ENCODE data around the gene PLEKHG2. TPM values are rescaled to one million over a fixed set of nuclear protein-coding genes. Genes with fewer than 3 reads are reported as not detected.
A peak's percentile ranks its signal among the peaks of the same experiment; 100 is the strongest.

The PLEKHG2 gene
- total and polyA plus RNA-seq, 4 donors, result 2.1 to 4.5 (median 3.0) TPM

DNA sequence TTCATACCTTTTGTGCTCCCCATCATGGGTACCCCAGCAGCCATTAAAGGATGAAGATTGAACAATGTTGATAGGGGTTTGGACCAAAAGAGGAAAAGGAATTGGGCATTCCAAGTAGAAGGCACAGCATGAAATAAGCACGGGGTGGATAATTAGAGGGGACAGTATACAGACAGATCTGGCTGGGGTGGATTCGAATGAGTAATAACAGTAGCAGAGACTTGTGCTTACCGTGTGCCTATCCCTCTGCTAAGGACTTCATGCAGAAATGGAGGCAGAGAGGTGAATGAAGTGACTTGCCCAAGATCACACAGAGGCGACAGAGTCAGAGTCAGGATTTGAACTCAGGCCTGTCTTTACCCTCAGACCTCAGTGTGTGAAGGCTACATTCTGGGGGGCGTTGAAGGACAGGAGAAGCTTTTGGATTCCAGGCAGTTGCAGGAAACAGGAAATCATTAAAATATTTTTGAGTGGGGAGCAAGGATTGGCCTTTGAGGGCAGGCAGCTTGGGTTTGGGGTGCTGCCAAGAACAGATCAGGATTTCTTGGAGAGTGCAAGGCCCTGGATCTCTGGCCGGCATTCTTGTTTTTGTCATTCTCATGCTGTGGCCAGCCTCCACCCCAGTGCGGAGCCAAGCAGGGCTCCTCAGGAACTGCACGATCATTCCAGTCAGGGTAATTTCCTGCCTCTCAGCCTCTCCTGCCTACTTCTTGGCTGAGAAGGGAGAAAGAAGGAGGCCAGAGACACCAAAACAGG is 40.2 kb upstream of the PLEKHG2 start:
- 60% methylated on average over 8 of the region's 8 CpGs for WGBS
- H3K9ac ChIP-seq (ENCODE audit: low read depth in 1 of 2, low read length in 2 of 2), result no peak overlapping the region
- TF ChIP-seq ATF3 (IDR thresholded peaks at IDR 0.05) (no peak), NR2F2 (IDR thresholded peaks at IDR 0.05) (peak; percentile 87), RAD21 (IDR thresholded peaks at IDR 0.05) (peak in 1 of 2 donors; percentile 20), HNF4G (IDR thresholded peaks at IDR 0.05) (no peak), RXRA (IDR thresholded peaks at IDR 0.05) (peak; percentile 8 to 42), REST (IDR thresholded peaks at IDR 0.05) (no peak), SP1 (IDR thresholded peaks at IDR 0.05) (no peak), JUND (IDR thresholded peaks at IDR 0.05) (no peak), EGR1 (IDR thresholded peaks at IDR 0.05; ENCODE audit: low read depth in 2 of 2) (no peak), GABPA (IDR thresholded peaks at IDR 0.05 in 1 of 2, conservative IDR thresholded peaks at IDR 0.05 in 1 of 2) (peak; percentile 18 to 37)
- TF ChIP-seq, protein P1, sequence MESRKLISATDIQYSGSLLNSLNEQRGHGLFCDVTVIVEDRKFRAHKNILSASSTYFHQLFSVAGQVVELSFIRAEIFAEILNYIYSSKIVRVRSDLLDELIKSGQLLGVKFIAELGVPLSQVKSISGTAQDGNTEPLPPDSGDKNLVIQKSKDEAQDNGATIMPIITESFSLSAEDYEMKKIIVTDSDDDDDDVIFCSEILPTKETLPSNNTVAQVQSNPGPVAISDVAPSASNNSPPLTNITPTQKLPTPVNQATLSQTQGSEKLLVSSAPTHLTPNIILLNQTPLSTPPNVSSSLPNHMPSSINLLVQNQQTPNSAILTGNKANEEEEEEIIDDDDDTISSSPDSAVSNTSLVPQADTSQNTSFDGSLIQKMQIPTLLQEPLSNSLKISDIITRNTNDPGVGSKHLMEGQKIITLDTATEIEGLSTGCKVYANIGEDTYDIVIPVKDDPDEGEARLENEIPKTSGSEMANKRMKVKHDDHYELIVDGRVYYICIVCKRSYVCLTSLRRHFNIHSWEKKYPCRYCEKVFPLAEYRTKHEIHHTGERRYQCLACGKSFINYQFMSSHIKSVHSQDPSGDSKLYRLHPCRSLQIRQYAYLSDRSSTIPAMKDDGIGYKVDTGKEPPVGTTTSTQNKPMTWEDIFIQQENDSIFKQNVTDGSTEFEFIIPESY (IDR thresholded peaks at IDR 0.05), result no peak
- TF ChIP-seq, protein P2, sequence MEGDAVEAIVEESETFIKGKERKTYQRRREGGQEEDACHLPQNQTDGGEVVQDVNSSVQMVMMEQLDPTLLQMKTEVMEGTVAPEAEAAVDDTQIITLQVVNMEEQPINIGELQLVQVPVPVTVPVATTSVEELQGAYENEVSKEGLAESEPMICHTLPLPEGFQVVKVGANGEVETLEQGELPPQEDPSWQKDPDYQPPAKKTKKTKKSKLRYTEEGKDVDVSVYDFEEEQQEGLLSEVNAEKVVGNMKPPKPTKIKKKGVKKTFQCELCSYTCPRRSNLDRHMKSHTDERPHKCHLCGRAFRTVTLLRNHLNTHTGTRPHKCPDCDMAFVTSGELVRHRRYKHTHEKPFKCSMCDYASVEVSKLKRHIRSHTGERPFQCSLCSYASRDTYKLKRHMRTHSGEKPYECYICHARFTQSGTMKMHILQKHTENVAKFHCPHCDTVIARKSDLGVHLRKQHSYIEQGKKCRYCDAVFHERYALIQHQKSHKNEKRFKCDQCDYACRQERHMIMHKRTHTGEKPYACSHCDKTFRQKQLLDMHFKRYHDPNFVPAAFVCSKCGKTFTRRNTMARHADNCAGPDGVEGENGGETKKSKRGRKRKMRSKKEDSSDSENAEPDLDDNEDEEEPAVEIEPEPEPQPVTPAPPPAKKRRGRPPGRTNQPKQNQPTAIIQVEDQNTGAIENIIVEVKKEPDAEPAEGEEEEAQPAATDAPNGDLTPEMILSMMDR (IDR thresholded peaks at IDR 0.05; ENCODE audit: low read depth, low read length, missing input control), result no peak
- peak overlapping the region; percentile 71 to 86 for H3K27ac ChIP-seq (ENCODE audit: low read depth in 1 of 2, low read length in 2 of 2)
- no peaks in the 10 kb centered on the region for H3K9me3 ChIP-seq (ENCODE audit: control insufficient read depth in 4 of 4, low read length in 3 of 4)
- H3K4me1 ChIP-seq (ENCODE audit: control insufficient read depth in 4 of 4, insufficient read depth in 4 of 4, low read length in 3 of 4), result peaks cover 11 to 45% (median 42%) of the 10 kb centered on the region in 4 donors
- H3K4me3 ChIP-seq (ENCODE audit: low read depth in 1 of 3, low read length in 3 of 3), result no peak overlapping the region
- H3K36me3 ChIP-seq (ENCODE audit: control insufficient read depth in 4 of 4, insufficient read depth in 3 of 4, low read depth in 1 of 4, low read length in 3 of 4), result peaks cover 4 to 38% (median 24%) of the 10 kb centered on the region in 4 donors
- no peaks in the 10 kb centered on the region for H3K27me3 ChIP-seq (ENCODE audit: control insufficient read depth in 4 of 4, insufficient read depth in 4 of 4, low read length in 3 of 4)
- DNase-seq (ENCODE audit: low spot score), result no peak

GRCh38 chr19:39372941-39373340 is 39.5 kb upstream of the PLEKHG2 start:
- no peak overlapping the region for H3K4me3 ChIP-seq (ENCODE audit: low read depth in 1 of 3, low read length in 3 of 3)
- H3K4me1 ChIP-seq (ENCODE audit: control insufficient read depth in 4 of 4, insufficient read depth in 4 of 4, low read length in 3 of 4), result peaks cover 13 to 51% (median 49%) of the 10 kb centered on the region in 4 donors
- TF ChIP-seq REST (IDR thresholded peaks at IDR 0.05) (no peak), GABPA (IDR thresholded peaks at IDR 0.05 in 1 of 2, conservative IDR thresholded peaks at IDR 0.05 in 1 of 2) (no peak), SP1 (IDR thresholded peaks at IDR 0.05) (no peak), FOXA1 (IDR thresholded peaks at IDR 0.05) (no peak), JUND (IDR thresholded peaks at IDR 0.05) (no peak), EGR1 (IDR thresholded peaks at IDR 0.05; ENCODE audit: low read depth in 2 of 2) (no peak), RAD21 (IDR thresholded peaks at IDR 0.05) (no peak), HNF4A (conservative IDR thresholded peaks at IDR 0.05) (no peak), NR2F2 (IDR thresholded peaks at IDR 0.05) (no peak), TAF1 (conservative IDR thresholded peaks at IDR 0.05) (no peak), FOXA2 (IDR thresholded peaks at IDR 0.05) (no peak), HNF4G (IDR thresholded peaks at IDR 0.05) (no peak)
- TF ChIP-seq, protein P2 (IDR thresholded peaks at IDR 0.05; ENCODE audit: low read depth, low read length, missing input control), result no peak
- H3K36me3 ChIP-seq (ENCODE audit: control insufficient read depth in 4 of 4, insufficient read depth in 3 of 4, low read depth in 1 of 4, low read length in 3 of 4), result peaks cover 7 to 38% (median 24%) of the 10 kb centered on the region in 4 donors
- no peak for DNase-seq (ENCODE audit: low spot score)
- H3K9me3 ChIP-seq (ENCODE audit: control insufficient read depth in 4 of 4, low read length in 3 of 4), result no peaks in the 10 kb centered on the region
- H3K27me3 ChIP-seq (ENCODE audit: control insufficient read depth in 4 of 4, insufficient read depth in 4 of 4, low read length in 3 of 4), result no peaks in the 10 kb centered on the region
- H3K9ac ChIP-seq (ENCODE audit: low read depth in 1 of 2, low read length in 2 of 2), result no peak overlapping the region
- peak overlapping the region; percentile 71 to 86 for H3K27ac ChIP-seq (ENCODE audit: low read depth in 1 of 2, low read length in 2 of 2)
- WGBS, result 67% methylated on average over 2 of the region's 2 CpGs
